HEK293T (cell line): ENCODE measurements around the gene APRT.

ENCODE experiments used
- CTCF ChIA-PET: fragments of 350-600 bp; formaldehyde crosslinking; extraction: SDS; loops from one replicate; lab custom pipeline; 2021; ENCODE audit warnings: antibody characterized with exemption, inconsistent platforms; lab: Yijun Ruan, JAX
- POLR2A ChIA-PET: fragments of 350-600 bp; formaldehyde crosslinking; extraction: SDS; loops from one replicate; lab custom pipeline; 2020; ENCODE audit warnings: antibody characterized with exemption, inconsistent platforms; lab: Yijun Ruan, JAX
- DNase-seq: peaks from one replicate; pipeline ENCODE4 v3.0.0; 2012; ENCODE audit warnings: mixed read lengths; ENCODE audit errors: extremely low spot score
- ARNT ChIP-seq: fragments of 450-650 bp; IDR thresholded peaks from 2 replicates; pipeline ENCODE4 v1.6.1; 2017; ENCODE audit warnings: mild to moderate bottlenecking
- BHLHE40 ChIP-seq: fragments of 450-650 bp; IDR thresholded peaks from 2 replicates; pipeline ENCODE4 v1.6.1; 2016; ENCODE audit warnings: mild to moderate bottlenecking, moderate library complexity, borderline replicate concordance
- CTBP1 ChIP-seq: fragments of 450-650 bp; IDR thresholded peaks from 2 replicates; pipeline ENCODE4 v1.6.1; 2016; ENCODE audit warnings: borderline replicate concordance
- ELF4 ChIP-seq: fragments of 450-650 bp; IDR thresholded peaks from 2 replicates; pipeline ENCODE4 v1.6.1; 2017; ENCODE audit warnings: antibody characterized with exemption
- FOXA1 ChIP-seq: fragments of 450-650 bp; IDR thresholded peaks from 2 replicates; pipeline ENCODE4 v1.6.1; 2016; ENCODE audit warnings: mild to moderate bottlenecking
- FOXK2 ChIP-seq: fragments of 450-650 bp; IDR thresholded peaks from 2 replicates; pipeline ENCODE4 v1.6.1; 2016; ENCODE audit warnings: mild to moderate bottlenecking
- FOXM1 ChIP-seq: fragments of 450-650 bp; IDR thresholded peaks from 2 replicates; pipeline ENCODE4 v1.6.1; 2017; ENCODE audit warnings: mild to moderate bottlenecking, borderline replicate concordance
- HDGF ChIP-seq: fragments of 450-650 bp; IDR thresholded peaks from 2 replicates; pipeline ENCODE4 v1.6.1; 2017; ENCODE audit warnings: antibody characterized with exemption, borderline replicate concordance
- L3MBTL2 ChIP-seq: fragments of 450-650 bp; conservative IDR thresholded peaks from 2 replicates; pipeline ENCODE4 v1.6.1; 2016; ENCODE audit warnings: mild to moderate bottlenecking
- LEF1 ChIP-seq: fragments of 450-650 bp; IDR thresholded peaks from 2 replicates; pipeline ENCODE4 v1.6.1; 2017; ENCODE audit warnings: mild to moderate bottlenecking, borderline replicate concordance
- NFRKB ChIP-seq: fragments of 450-650 bp; IDR thresholded peaks from 2 replicates; pipeline ENCODE4 v1.6.1; 2016; ENCODE audit warnings: mild to moderate bottlenecking, moderate library complexity
- PKNOX1 ChIP-seq: fragments of 450-650 bp; IDR thresholded peaks from 2 replicates; pipeline ENCODE4 v1.6.1; 2016
- SP1 ChIP-seq: fragments of 450-650 bp; IDR thresholded peaks from 2 replicates; pipeline ENCODE4 v1.6.1; 2017
- SUZ12 ChIP-seq: fragments of 450-650 bp; IDR thresholded peaks from 2 replicates; pipeline ENCODE4 v1.6.1; 2016; ENCODE audit warnings: mild to moderate bottlenecking
- TARDBP ChIP-seq: fragments of 450-650 bp; IDR thresholded peaks from 2 replicates; pipeline ENCODE4 v1.6.1; 2016
- ZNF384 ChIP-seq: fragments of 450-650 bp; IDR thresholded peaks from 2 replicates; pipeline ENCODE4 v1.6.1; 2016

APRT gene

GRCh38 chr16:88761830-88762229, 49.9 kb downstream of the APRT start:
- POLR2A ChIA-PET, result interaction anchor here (1.1 to 1.4 kb wide), 2 partner anchors 9 to 18 kb away, joined by 3 to 4 read pairs; no protein-coding TSS in a partner anchor
- no peak for TF ChIP-seq ZNF384
- no peak for TF ChIP-seq BHLHE40
- no peak for TF ChIP-seq L3MBTL2
- TF ChIP-seq FOXM1, result no peak
- TF ChIP-seq ARNT, result no peak
- TF ChIP-seq LEF1, result no peak
- no peak for TF ChIP-seq HDGF
- CTCF ChIA-PET, result interaction anchor here (1.0 kb wide), 1 partner anchor 24 kb away, joined by 3 read pairs; no protein-coding TSS in a partner anchor
- no peak for DNase-seq

GRCh38 chr16:88761143-88761534, 50.6 kb downstream of the APRT start:
- ChIA-PET POLR2A (interaction anchor here (1.4 kb wide), 1 partner anchor 19 kb away, joined by 4 read pairs; no protein-coding TSS in a partner anchor), CTCF (no interaction called here)
- TF ChIP-seq FOXM1 (no peak), LEF1 (no peak), FOXA1 (no peak), BHLHE40 (no peak), NFRKB (no peak), SP1 (no peak), FOXK2 (no peak), PKNOX1 (no peak)
- DNase-seq, result no peak

GRCh38 chr16:88760424-88761142, 51.1 kb downstream of the APRT start:
- CTCF ChIA-PET, result interaction anchor here (2.2 kb wide), 1 partner anchor 23 kb away, joined by 8 read pairs; no protein-coding TSS in a partner anchor
- no peak for DNase-seq
- POLR2A ChIA-PET, result interaction anchor here (2.1 kb wide), 1 partner anchor 40 kb away, joined by 9 read pairs; no protein-coding TSS in a partner anchor
- TF ChIP-seq ELF4 (no peak), ARNT (no peak), SUZ12 (no peak), FOXA1 (no peak), FOXK2 (no peak)

- TF ChIP-seq FOXA1 (no peak), PKNOX1 (no peak), LEF1 (no peak), SP1 (no peak), BHLHE40 (no peak), ZNF384 (no peak), FOXM1 (no peak), ARNT (no peak), ELF4 (no peak), CTBP1 (no peak), TARDBP (no peak), SUZ12 (no peak), NFRKB (no peak), HDGF (no peak), FOXK2 (no peak), L3MBTL2 (no peak)
These were observed 51.8 kb downstream of the APRT start for GRCh38 chr16:88759976-88760350.

More at GRCh38 chr16:88759976-88760350, 51.8 kb downstream of the APRT start:
- ChIA-PET CTCF (interaction anchor here (2.2 kb wide), 1 partner anchor 23 kb away, joined by 8 read pairs; no protein-coding TSS in a partner anchor), POLR2A (interaction anchor here (2.1 kb wide), 1 partner anchor 40 kb away, joined by 9 read pairs; no protein-coding TSS in a partner anchor)
- DNase-seq, result no peak
